Measurements from ENCODE around the gene BBS1.
"Not testable (repeated sequence)": the region's sequence is repeated elsewhere in the genome, so short reads cannot be mapped to it uniquely, and the experiment has no call there.

The BBS1 gene

GRCh38 chr11:66510271-66510989, at the start of gene BBS1:
Gene BBS1, plus strand, starts transcription at chr11:66510635. Its CDS starts 25 bp downstream, at chr11:66510660.
- DNase-seq = peak; percentile 84

DNA sequence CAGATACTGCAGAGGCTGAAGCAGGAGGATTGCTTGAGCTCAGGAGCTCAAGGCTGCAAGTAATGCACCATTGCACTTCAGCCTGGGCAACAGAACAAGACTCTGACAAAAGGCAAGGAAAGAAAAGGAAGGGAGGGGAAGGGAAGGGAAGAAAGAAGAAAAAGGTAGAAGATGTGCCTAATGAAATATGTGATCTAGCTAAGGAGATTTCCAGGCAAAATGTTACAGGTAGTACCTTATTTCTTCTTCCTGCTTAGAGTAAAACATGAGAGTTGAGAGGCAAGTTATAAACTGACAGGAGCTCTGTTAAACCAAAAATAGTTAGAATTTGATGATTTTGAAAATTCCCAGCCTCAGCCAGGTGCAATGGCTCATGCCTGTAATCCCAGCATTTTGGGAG, 48.4 kb upstream of the BBS1 start:
- no peak for DNase-seq

DNA sequence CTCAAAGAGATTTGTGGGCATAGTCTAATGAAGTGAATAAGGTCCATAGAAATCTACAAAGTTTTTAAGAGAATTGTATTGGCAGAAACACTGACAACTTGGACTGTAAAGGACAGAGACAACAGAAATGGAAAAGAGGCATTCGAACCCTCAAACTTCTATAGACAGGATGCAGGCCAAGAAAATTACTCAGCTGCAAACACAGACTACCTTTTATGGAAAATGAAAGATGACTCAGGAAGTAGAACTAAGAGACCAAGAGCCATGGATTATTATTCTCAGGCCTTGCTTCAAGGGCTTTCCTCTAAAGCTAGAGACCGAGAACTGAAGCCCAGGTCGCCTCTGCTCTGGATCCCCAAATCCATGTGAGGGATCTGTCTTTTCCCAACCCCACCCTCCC, 47.5 kb upstream of the BBS1 start:
- no peak for DNase-seq

- DNase-seq = not testable (repeated sequence)
Measured at GRCh38 chr11:66464116-66464515, 46.3 kb upstream of the BBS1 start.

- no peak for DNase-seq
Measured at GRCh38 chr11:66464916-66465315, 45.5 kb upstream of the BBS1 start.

GRCh38 chr11:66465373-66466224, 44.8 kb upstream of the BBS1 start:
- no peak for DNase-seq

- DNase-seq = peak; percentile 94
Measured at GRCh38 chr11:66466225-66467033, 44.0 kb upstream of the BBS1 start, which contains the start of gene PELI3. Gene PELI3, plus strand, starts transcription at chr11:66466905. Its CDS starts 1,224 bp downstream, at chr11:66468129.

- DNase-seq = peak; percentile 18
Measured at GRCh38 chr11:66467034-66467659, 43.3 kb upstream of the BBS1 start.

GRCh38 chr11:66467756-66468155, 42.7 kb upstream of the BBS1 start:
- peak; percentile 77 for DNase-seq

- DNase-seq = no peak
Measured at GRCh38 chr11:66468691-66469090, 41.7 kb upstream of the BBS1 start.

DNA sequence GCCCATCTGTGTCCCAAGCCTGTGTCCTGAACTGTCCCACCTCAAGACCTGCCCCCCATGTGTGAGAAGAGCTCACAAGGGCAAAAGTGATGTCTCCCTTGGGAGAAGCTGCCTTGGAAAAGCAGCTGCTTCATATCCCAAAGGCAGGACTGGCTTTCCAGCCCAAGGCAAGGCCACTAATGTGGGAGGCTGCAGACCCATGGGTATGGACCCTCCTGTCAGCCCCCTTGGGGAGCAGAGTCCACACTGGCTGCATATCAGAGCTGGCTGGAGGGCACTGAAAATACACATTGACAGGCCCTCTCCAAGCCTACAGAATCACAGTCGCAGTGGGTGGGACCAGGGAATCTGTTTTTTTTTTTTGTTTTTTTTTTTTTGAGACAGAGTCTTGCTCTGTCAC, 41.0 kb upstream of the BBS1 start:
- no peak for DNase-seq

DNA sequence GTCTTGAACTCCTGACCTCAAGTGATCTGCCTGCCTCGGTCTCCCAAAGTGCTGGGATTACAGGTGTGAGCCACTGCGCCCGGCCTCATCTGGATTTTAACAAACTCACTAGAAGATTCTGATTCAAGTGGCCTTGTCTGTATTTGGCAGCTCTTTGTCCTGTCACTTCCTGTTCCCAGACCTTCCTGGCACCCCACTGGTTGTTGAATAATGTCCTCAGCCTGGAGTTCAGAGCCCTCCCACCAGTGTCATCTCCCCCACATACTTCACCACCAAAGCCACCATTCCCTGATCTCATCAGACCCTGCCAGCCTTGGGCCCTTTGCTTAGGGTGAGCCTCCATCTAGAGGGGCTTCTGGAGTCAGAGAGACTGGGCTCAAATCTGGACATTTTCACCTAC, 40.4 kb upstream of the BBS1 start:
- peak; percentile 9 for DNase-seq

DNA sequence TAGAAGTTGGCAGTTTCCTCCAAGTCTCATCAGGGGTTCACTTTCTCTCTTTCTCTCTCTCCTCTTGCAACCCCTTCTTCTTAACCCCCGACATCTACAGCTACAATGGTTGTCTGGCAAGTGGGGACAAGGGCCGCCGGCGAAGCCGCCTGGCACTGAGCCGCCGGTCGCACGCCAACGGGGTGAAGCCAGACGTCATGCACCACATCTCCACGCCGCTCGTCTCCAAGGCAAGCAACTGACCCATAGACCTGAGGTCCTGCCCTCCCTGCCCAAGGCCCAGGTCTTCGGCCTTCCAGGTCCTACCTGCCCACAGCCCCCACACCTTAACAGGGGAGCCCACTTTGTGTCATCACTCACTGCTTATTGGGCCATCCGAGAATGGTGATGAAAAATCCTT, 39.3 kb upstream of the BBS1 start:
- no peak for DNase-seq

- no peak for DNase-seq
Measured at GRCh38 chr11:66472054-66472453, 38.4 kb upstream of the BBS1 start.

- no peak for DNase-seq
Measured at GRCh38 chr11:66473167-66473566, 37.3 kb upstream of the BBS1 start.

DNA sequence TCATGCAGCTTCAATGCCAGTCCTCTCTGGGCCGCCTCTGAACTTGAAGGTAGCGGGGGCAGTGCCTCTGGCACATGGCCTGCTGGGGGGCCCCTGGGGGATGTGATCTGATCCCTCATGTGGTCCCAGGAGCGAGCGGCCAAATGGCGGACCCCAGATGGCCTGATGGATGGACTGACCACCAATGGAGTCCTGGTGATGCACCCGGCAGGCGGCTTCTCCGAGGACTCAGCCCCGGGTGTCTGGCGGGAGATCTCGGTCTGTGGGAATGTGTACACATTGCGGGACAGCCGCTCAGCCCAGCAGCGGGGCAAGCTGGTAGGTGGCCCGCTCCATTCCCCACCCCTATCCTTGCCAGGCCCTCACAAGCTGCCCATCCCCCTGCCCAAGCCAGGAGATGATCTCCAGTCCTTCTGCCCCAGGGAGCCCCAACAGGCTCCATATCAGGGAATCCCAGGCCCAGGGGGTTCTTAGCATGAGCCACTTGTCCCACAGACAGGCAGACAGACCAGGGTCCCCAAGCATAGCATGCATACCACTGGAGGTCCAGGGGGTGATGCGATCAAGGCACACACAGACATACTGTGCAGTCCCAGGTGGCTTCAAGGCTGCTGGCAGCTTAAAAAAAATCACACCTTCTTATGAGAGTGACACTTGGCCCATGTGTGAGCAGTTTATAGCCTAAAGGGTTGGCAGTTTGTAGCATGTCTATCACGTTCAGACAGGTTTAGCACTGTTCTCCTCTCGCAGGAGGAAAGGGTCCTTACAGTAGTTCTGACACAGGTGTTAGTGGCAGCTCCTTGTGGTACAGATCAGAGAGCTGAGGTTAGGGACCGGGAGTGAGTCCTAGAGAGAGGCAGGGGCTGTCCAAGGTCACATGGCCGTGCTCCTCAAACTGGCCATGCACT, 36.6 kb upstream of the BBS1 start:
- DNase-seq = no peak

- no peak for DNase-seq
Measured at GRCh38 chr11:66475349-66476172, 34.9 kb upstream of the BBS1 start.

DNA sequence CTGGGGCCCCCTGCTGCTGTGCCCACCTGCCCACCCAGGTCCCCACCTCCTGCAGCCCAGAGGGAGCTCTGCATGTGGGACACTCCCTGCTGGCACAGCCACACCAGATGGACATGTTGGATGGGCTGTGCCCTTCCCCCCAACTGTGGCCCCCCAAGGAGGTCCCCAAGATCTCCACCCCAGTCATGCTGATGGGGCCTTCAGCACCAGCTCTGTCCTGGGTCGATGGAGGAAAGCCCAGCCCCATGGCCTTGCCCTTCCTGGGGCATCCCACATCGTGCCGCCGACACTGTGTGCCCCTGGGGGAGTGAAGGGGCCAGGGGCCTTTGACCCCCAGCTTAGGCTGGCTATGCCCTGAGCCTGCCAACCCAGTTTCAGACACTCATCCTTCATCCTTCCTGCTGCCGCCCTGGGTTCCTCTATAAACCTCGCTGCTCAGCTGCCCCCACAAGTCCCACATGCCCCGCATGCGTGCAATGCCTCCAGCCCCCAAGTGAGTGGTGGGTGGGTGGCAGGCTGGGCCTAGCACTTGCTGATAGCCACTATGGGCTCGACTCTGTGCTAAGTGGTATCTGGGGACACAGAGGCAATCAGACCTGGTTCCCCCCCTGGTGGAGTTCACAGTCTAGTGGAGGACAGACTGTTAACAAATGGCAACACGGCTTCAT, 34.1 kb upstream of the BBS1 start:
- DNase-seq = no peak

DNA sequence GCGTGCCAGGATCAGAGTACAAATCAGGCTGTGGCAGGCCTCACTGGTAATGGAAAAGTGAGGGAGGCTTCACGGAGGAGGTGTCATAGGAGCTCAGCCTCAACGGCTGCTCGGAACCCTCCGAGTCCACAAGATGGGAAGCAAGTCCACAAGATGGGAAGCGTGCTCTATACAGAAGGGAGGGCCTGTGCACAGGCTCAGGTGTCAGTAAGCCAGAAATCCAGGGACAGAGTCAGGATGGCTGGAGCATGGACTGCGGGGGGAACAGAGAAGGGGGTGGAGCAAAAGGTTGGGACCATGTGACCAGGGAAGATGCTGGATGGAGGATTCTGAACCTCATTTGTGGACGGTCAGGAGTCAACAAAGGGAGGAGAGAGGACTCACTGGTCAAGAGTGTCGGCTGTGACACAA, 33.6 kb upstream of the BBS1 start:
- DNase-seq = no peak

Measured in suppressor macrophage treated with lipopolysaccharide for 4 hours (primary cell).